NCI-H1436 treated with DMSO at 0.1 percent for 48 hours (cell line): ENCODE data around the gene ANKS3.

Experiments
- DNase-seq: peaks from one replicate; lab custom pipeline; 2025; lab: John Stamatoyannopoulos, UW

The ANKS3 gene

DNA sequence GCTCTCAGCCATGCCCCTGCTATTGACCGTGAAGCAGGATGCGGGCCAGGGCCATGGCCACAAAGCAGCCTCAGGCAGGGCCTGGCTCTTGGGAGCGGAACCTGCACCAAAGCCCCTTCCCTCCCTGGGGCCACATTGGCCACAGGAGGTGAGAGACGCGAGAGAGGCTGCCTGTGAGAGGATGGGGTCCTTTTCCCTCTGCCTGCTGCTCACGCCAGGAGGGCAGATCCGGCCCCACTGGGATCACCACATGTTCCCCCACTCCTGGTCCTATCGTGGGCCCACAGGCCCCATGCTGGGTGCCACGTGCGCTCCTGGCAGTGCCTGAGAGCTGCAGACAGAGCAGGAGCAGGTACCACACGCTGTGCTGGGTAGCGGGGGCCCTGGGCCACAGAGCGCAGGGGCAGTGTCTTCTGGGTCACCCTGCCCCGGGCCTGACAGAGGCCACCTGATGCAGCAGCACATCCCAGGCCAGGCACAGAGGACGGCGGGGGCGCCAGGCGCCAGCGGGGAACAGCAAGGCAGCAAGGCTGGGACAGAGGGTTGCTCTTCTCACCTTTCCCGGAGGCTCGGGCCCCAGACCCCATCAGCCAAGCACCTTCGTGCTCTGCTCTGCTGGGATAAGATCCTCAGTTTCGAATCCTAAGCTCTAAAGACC lies 49.9 kb downstream of the ANKS3 start:
- no peak for DNase-seq

DNA sequence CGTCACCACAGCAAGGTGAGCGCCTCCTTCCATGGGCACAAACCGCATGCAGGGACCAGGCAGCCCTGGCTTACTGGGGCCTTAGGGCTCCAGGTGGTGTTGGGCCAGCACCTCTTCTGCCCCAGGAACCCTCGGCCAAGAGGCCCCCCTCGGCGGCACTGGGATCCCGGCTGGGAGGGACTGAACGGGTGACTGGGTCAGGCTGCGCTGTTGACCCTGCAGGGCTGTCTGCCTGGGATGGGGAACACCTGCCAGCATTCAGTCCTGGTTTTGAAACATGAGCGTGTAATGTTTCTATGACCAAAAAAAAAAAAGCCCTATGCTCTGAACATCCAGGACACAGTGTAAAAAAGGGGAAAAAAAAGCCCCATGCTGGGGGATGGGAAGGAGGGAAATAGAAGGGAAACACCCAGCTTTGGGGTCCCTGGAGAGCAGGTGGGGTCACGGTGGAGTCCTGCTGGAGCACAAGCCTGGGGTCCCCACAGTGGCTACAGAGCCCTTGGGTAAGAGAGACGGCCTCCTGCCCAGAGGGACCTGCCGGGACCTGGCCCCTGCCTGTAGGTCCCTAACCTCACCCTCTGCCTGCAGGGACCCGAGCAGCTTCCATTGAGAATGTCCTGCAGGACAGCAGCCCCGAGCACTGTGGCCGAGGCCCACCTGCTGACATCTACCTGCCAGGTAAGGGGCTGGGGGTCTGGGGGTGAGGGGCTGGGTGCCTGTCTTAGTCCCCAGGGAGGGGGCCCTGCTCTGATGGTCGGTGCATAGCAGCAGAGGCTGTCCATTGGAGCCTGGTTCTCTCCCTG lies 50.6 kb downstream of the ANKS3 start:
- DNase-seq, result no peak

- no peak for DNase-seq
These were observed 51.3 kb downstream of the ANKS3 start for GRCh38 chr16:4682616-4683254.

DNA sequence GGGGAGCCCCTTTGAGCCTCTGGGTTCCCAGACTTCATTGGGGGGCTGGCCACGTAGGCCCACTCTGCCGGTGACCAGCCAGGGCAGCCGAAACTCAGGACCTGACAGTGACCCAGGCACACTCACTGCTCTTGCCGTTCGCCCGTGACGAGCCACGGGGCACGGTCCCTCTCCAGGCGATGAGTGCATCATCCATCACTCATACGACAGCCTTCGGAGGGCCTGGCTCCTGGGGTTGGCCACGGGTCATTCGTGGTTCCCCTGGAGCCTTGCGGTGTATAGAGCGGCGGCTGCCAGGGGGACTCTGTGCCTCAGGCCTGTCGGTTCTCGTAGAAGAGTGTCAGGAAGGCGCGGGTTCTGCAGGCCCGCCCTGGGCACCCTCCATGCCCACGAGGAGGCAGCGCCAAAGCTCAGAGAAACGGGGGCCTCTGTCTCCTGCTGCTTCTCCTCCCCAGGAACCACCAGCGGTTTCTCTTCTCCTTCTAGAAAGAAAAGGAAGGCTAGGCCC lies 51.9 kb downstream of the ANKS3 start:
- DNase-seq, result no peak

DNA sequence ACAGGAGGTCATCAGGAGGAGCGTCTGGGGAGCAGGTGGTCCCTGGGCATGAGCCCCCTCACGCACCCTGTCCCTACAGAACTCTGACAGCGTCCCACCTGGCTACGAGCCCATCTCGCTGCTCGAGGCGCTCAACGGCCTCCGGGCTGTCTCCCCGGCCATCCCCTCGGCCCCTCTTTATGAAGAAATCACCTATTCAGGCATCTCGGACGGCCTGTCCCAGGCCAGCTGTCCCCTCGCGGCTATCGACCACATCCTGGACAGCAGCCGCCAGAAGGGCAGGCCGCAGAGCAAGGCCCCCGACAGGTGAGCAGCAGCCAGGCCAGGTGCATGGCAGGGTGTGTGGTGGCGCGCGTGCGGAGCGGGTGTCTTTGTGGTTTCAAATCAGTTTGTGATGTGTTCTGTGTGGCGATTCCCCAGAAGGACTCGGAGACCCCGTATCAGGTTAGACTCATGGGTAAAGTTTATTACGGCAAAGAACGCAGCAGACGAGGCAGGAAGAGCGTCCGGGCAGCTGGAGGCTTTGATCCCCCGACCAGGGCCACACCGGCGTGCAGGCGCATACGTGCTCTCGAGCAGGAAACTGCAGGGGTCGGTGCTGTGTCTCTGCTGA lies 52.5 kb downstream of the ANKS3 start:
- no peak for DNase-seq

DNA sequence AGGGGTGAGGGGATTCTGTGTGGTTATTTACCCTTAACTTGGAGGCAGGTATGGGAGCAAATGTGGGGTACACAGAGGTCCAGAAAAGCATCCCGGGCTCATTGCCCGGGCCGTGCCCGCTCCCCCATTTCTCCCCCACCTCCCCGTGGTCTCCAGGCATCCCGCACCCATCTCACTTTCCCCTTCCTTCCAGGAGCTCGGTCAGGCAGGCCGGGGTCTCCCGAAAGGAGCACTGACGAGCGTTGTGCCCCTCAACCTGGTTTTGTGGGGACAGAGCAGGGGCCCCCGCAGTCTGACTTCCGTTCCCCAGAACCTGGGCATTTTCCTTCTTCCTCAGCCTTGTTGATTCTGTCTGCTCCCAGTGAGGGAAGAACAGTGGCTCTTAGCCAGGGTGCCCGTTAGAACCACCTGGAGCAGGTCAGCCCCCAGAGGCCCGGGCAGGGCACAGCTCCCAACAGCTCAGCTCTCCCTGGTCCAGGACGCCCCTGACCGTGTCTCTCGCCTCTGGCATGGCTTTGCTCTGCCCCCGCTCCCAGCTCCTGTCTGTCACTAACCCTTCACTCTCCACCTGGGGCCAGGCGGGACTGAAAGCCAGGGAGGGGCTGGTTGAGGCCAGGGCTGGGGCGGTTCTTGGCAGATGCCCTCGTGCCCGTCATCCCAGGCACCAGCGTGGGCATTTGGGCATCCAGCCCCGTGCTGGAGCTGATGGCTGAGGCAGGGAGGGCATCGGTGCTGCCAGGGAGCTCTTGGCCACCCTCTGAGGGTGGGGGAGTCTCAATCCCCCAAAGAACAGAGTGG lies 53.2 kb downstream of the ANKS3 start:
- DNase-seq, result no peak

- DNase-seq, result no peak
These were observed 54.0 kb downstream of the ANKS3 start for GRCh38 chr16:4679850-4680636.

DNA sequence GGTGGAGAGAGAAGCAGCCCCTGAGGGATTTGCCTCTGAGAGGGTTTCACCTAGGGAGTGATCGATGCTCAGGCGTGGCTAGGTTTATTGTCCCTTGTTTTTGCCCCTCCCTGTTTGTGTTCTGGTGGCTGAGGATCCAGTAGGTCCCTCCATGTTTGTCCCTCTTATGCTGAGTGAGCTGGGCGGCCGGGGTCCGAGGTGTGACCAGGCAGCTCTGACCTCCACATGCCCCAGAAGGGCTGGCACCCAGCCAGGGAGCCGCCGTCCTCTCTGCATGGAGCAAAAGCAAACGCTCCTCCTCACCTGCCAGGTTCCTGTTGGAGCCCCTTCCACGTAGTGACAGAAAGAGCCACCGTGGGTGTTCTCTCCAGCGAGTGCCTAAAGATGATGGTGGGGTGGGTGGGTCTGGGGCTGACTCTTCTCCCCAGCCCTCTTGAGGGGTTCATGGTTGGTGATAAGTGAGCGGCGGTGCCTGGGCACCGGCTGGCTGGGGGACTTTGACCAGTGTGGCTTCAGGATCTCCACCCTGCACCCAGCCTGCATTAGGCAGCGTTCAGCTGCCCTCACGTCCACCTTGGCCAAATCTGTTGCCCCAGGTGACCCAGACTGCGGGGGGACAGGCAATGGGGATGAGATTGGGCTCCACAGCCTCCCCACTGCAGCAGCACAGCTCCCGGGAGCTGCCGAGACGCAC lies 54.8 kb downstream of the ANKS3 start:
- DNase-seq, result no peak

DNA sequence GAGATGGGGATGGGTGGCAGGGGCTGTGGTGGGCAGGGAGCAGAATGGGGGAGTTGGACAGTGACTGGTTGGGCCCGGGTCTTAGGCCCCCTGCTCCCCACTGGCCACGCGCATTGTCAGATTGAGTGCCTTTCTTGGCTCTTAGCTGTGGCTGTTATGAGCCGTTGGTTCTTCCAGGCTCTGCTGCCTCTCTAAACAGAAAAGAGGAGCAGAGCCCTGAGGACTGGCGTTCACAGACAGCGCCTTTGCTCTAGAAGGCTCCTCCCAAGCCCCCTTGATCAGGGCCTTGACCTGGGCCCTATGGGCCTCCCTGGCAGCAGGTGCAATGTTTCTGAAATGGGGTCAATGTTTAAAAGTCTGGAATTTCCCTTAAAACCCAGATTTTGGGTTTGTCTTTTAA lies 55.5 kb downstream of the ANKS3 start:
- DNase-seq, result no peak

- no peak for DNase-seq
These were observed 56.1 kb downstream of the ANKS3 start for GRCh38 chr16:4677994-4678393.

DNA sequence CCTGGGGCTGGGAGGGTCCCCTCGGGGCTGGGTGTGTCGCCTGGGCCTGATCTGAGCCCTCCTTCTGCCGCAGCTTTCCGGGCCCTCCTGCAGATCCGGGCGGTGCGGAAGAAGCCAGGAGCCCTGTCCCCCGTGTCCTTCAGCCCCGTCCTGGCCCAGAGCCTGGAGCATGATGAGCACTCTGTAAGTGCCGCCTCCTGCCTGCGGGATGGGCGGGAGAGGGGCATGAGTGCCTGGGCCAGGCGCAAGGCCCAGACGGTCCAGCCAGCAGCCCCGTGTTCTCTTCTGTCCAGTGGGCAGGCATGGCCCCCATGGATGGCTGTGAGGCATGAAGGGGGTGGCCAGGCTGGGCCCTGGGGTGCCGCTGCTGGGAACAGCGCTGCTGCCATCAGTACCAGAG lies 56.7 kb downstream of the ANKS3 start:
- DNase-seq, result no peak

DNA sequence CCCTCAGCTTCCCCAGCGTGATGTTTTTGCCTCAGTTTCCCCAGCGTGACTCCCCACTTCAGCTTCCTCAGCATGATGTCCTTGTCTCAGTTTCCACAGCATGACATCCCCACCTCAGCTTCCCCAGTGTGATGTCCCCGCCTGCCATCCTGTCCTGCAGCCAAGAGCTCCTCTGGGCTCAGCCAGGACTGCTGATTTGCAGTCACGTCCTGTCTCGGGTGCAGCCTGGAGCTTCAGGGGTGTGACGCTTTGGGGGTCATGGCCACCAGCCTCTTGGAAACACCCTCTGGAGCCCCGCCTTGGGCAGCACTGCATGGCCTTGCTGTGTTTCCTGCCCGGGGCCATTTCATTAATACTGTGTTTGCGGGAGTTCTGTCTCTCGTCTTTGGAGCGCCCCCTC lies 57.2 kb downstream of the ANKS3 start:
- no peak for DNase-seq

GRCh38 chr16:4675864-4676786 lies 57.9 kb downstream of the ANKS3 start:
- no peak for DNase-seq

GRCh38 chr16:4674926-4675530 lies 59.0 kb downstream of the ANKS3 start:
- DNase-seq, result no peak

- DNase-seq, result no peak
These were observed 60.6 kb downstream of the ANKS3 start for GRCh38 chr16:4673387-4674046.

- DNase-seq, result no peak
These were observed 65.6 kb downstream of the ANKS3 start for GRCh38 chr16:4668313-4668960.

DNA sequence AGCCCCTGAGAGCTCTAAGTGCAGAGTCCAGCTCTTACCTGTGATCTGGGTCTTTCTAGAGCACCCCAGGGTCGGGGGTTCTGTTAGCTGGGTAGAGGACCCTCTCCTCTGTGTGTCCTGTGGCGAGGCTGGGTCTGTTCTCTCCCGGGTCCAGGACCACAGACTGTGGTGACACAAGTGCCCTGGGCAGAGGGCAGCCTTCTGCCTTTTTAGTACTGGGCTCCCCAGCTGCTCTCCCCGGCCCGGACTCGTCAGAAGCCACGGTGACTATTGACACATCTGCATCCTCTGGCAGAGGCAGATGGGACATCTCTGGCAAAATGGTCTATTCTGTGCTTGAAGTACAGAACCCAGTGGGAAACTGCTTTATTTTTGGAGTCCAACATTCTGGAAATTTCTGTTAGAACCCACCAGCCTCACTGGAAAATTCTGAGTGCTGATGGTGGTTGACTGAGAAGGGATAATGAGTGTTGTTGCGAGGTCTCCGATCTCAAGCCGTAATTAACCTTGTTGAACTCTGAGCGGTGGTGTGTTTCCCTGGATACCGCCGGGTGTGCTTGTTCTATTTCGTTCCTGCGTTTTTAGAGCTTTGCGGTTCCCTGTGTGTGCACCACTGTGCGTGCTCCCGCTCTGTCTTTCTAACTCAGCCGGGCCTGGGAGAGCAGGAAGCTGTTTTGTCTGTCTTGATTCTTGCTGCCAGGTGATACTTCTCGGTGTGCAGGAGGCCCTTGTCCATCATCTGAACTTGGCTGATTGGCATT lies 66.7 kb downstream of the ANKS3 start:
- no peak for DNase-seq
